A172 (cell line): Measurements from ENCODE around the gene DCHS2. TPM values are rescaled to one million over a fixed set of nuclear protein-coding genes. Genes with fewer than 3 reads are reported as not detected.
A peak's percentile ranks its signal among the peaks of the same experiment; 100 is the strongest.

Experiments
- DNase-seq: peaks from one replicate; pipeline ENCODE4 v3.0.0-alpha.2; 2015; ENCODE audit warnings: low spot score
- total RNA-seq: library from RNA; depleted of rRNA; stranded (reverse); fragments of >200 nt; shearing (Covaris generic); gene quantifications from 2 replicates; pipeline ENCODE4 v1.2.3, GENCODE V29; 2014; rRNA removed

The DCHS2 gene
- total RNA-seq, result not detected in 2 replicates

- no peak for DNase-seq
Observed at GRCh38 chr4:154491341-154492271, at the start of gene DCHS2. DCHS2 (minus strand) TSS chr4:154491799; CDS start chr4:154491355, 444 bp downstream.

GRCh38 chr4:154534296-154534695 is 42.7 kb upstream of the DCHS2 start:
- DNase-seq, result no peak

GRCh38 chr4:154529728-154530519 is 38.3 kb upstream of the DCHS2 start:
- DNase-seq, result no peak

GRCh38 chr4:154528869-154529268 is 37.3 kb upstream of the DCHS2 start:
- no peak for DNase-seq

- DNase-seq, result no peak
Observed at GRCh38 chr4:154527308-154527707, 35.7 kb upstream of the DCHS2 start.

- DNase-seq, result no peak
Observed at GRCh38 chr4:154526151-154526550, 34.6 kb upstream of the DCHS2 start.

GRCh38 chr4:154521607-154522006 is 30.0 kb upstream of the DCHS2 start:
- no peak for DNase-seq

- no peak for DNase-seq
Observed at GRCh38 chr4:154519214-154519613, 27.6 kb upstream of the DCHS2 start.

GRCh38 chr4:154517591-154517990 is 26.0 kb upstream of the DCHS2 start:
- no peak for DNase-seq

GRCh38 chr4:154516318-154517029 is 24.9 kb upstream of the DCHS2 start:
- DNase-seq, result no peak

GRCh38 chr4:154511981-154512380 is 20.4 kb upstream of the DCHS2 start:
- DNase-seq, result no peak

- DNase-seq, result no peak
Observed at GRCh38 chr4:154511548-154511947, 19.9 kb upstream of the DCHS2 start.

GRCh38 chr4:154507156-154507555 is 15.6 kb upstream of the DCHS2 start:
- DNase-seq, result no peak

- peak; percentile 26 for DNase-seq
Observed at GRCh38 chr4:154506253-154506652, 14.7 kb upstream of the DCHS2 start.

- peak; percentile 18 for DNase-seq
Observed at GRCh38 chr4:154503598-154503997, 12.0 kb upstream of the DCHS2 start.

- no peak for DNase-seq
Observed at GRCh38 chr4:154502111-154502510, 10.5 kb upstream of the DCHS2 start.

GRCh38 chr4:154497889-154498288 is 6.3 kb upstream of the DCHS2 start:
- peak; percentile 8 for DNase-seq

GRCh38 chr4:154495867-154496266 is 4.3 kb upstream of the DCHS2 start:
- no peak for DNase-seq

GRCh38 chr4:154492288-154492687 is 689 bp upstream of the DCHS2 start:
- no peak for DNase-seq

GRCh38 chr4:154490583-154491340 is 837 bp downstream of the DCHS2 start:
- no peak for DNase-seq

GRCh38 chr4:154490234-154490582 is 1.4 kb downstream of the DCHS2 start:
- DNase-seq, result no peak
